IPS DF 19.7 (cell line): ENCODE results near the gene PITPNC1.
"Not testable (repeated sequence)": the region's sequence is repeated elsewhere in the genome, so short reads cannot be mapped to it uniquely, and the experiment has no call there.

Experiments
- DNase-seq: peaks from one replicate; pipeline ENCODE4 v3.0.0-alpha.2; 2013; ENCODE audit warnings: low read depth, low spot score

The PITPNC1 gene

DNA sequence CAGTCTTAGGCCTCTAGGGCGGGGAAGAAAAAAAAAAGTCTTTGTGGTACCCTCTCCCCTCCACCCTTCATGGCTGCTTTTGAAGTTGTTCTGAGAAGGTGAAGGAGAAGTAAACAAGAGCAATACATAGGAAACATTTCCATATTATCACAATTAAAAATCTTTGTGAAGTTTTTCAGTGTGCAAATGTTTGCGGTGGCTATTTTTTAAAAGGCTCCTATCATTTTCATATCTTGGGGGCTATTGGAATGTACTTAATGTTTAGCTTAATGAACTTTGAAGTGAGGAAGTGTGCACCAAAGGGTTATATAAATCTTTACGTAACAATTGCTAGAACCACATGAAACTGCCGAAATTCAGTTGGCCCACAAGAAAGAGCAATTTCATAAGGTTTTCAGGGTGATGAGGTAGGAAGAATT is 348.3 kb downstream of the PITPNC1 start:
- DNase-seq: no peak

DNA sequence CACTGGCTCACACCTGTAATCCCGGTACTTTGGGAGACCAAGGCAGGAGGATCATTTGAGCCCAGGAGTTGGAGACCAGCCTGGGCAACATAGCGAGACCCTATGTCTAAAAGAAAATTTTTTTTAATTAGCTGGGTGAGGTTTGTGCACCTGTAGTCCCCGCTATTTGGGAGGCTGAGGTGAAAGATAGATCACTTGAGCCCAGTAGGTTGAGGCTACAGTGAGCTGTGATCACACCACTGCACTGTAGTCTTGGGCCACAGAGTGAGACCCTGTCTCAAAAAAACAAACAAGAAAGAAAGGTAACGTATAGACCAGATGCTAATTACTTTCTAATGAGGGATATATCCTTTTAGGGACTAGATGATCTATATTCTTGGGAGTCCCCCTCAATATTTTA is 348.7 kb downstream of the PITPNC1 start:
- DNase-seq: no peak

DNA sequence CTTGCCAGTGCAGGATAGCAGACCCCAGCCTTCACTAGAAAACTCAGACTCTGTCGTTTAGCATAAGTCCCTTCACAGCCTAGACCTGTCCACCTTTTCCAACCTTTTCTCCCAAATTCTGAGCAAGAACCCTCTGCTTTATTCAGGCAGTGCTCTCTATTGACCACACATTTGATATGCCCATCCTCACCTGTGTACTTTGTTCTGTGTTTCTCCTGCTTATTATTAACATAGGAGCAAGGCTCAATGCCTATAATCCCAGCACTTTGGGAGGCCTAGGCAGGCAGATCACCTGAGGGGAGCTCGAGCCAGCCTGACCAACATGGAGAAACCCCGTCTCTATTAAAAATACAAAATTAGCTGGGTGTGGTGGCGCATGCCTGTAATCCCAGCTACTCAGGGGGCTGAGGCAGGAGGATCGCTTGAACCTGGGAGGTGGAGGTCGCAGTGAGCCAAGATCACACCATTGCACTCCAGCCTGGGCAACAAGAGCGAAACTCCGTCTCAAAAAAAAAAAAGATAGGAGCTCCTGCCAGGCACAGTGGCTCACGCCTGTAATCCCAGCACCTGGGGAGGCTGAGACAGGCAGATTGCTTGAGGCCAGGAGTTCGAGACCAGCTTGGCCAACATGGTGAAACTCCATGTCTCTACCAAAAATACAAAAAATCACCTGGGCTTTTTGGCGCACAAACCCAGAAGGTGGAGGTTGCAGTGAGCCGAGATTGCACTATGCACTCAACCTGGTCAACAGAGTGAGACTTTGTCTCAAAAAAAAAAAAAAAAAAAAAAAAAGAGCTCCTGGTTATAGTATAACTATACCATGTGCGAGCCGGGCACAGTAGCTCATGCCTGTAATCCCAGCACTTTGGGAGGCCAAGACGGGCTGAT is 350.3 kb downstream of the PITPNC1 start:
- not testable (repeated sequence) for DNase-seq

DNA sequence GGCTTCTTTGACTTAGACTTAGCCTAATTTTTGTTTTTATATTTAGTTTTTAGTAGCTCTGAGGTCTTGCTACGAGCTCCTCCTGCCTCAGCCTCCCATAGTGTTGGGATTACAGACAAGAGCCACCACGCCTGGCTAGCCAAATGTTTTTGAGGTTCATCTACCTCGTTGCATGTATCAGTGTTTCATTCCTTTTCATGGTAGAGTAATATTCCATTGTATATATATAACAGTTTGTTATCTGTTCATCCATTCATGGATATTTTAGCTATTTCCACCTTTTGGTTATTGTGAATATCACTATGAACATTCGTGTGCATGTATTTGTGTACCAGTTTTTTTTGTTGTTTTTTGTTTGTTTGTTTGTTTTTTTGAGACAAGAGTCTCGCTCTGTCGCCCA is 352.8 kb downstream of the PITPNC1 start:
- no peak for DNase-seq

DNA sequence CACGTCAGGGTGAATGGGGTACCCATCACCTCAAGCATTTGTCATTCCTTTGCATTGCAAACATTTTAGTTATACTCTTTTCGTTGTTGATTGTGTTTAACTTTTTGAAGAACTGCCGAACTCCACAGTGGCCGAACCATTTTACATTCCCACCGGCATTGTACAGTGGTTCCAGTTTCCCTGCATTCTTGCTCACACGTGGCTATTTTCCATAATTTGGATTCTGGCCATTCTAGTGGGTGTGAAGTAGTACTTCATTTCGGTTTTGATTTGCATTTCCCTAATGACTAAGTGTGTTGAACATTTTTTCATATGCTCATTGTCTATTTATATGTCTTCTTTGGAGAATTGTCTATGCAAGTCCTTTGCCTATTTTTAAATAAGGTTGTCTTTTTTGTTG is 353.6 kb downstream of the PITPNC1 start:
- no peak for DNase-seq

DNA sequence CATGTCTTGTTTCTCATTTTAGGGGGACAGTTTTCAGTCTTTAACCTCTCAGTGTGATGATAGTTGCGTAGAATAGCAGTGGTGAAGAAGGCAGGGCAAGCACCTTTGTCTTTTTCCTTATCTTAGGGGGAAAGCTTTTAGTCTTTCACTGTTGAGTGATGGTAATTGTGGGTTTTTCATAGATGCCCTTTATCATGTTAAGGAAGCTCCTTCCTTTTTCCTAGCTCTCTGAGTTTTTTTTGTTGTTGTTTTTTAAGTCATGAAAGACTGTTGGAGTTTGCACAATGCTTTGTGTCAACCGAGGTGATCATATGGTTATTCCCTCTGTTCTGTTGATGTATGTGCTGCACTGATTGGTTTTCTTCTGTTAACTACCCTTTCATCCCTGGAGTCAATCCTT is 356.4 kb downstream of the PITPNC1 start:
- no peak for DNase-seq

DNA sequence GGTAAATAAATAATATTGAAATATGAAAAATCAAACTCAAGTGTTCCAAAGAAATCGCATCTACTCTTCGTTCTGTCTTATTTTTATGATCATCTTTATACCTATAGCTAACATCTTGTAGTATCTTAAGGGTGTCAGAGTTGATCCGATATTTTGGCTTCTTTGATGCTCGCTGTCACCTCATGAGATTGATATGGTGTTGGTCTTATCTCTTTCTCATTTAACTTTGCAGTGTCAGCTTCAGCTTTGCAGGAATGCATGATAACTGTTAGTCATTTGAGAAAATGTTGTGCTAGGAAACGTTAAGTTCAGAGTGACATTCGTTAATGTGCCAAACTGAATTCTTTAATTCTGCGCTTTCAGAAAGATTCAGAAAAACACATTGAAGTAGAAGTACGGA is 360.1 kb downstream of the PITPNC1 start:
- no peak for DNase-seq

DNA sequence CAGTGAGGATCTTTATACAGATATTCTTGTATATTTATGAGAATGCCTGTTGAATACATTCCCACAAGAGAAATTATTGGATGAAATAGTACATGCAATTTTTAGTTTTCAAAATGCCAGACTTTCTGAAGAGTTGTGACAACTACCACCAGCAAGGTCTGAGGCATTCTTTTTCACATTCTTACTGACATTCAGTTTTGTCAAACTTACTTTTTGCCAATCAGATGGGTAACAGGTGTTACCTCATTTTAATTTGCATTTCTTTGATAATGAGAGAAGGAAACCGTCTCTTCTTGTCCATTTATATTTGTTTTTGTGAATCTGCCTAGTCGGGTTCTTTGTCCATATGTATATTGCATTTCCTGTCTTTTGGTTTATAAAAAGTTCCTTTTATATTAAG is 364.9 kb downstream of the PITPNC1 start:
- DNase-seq: no peak
